ENCODE data around the gene ZNF451.

DNA sequence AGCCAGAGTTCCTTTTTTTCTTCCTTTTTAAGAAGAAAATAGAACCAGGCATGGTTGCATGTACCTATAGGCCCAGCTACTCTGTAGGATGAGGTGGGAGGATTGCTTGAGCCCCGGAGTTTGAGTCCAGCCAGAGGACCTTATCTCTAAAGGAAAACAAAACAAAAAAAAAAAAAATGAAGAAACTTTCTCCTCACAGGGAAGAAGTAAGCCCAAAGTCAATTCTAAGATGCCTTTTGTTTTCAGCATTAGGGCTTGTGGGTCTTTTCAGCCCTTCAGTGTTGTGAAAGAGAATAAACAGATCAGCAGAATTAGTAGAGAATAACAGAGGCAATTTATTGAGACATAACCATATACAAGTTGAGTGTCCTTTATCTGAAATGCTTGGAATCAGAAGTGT is 26.8 kb downstream of the ZNF451 start:
- TF ChIP-seq CTCF (IDR thresholded peaks at IDR 0.05) (no peak), POLR2A (IDR thresholded peaks at IDR 0.05) (no peak)
